HepG2 (cell line): ENCODE measurements around the gene RASGRP1. TPM values are rescaled to one million over a fixed set of nuclear protein-coding genes. Genes with fewer than 3 reads are reported as not detected.

Source experiments
- ATAC-seq: fragments of 200-7000 bp; cut with Tn5 transposase; 3 replicates; pipeline ENCODE4 v1.9.1; 2020; ENCODE audit warnings: mild to moderate bottlenecking, moderate library complexity
- BruUV-seq: library from RNA; stranded (reverse); fragments of 400-500 nt; replicated peaks from 2 replicates; lab custom pipeline; 2021; lab: Mats Ljungman, UMichigan
- CTCF ChIA-PET: fragments of 300-600 bp; formaldehyde crosslinking; extraction: SDS; loops from one replicate; lab custom pipeline; 2021; ENCODE audit warnings: low total read pairs, inconsistent platforms, low intra/inter-chr PET ratio; lab: Yijun Ruan, JAX
- POLR2A ChIA-PET: fragments of 350-600 bp; sonication (Branson Sonifier 250); formaldehyde crosslinking; loops from one replicate; lab custom pipeline; 2020; ENCODE audit warnings: antibody characterized with exemption, inconsistent platforms; lab: Yijun Ruan, JAX
- DNase-seq: peaks from one replicate; pipeline ENCODE4 v3.0.0-alpha.2; 2015; ENCODE audit warnings: low spot score
- FAIRE-seq: peaks from 3 replicates; lab custom pipeline; 2011; peaks lifted over from hg19 to GRCh38; lab: Jason Lieb, UNC
- H2AFZ ChIP-seq: one replicate; pipeline ENCODE4 v1.6.1; 2011; ENCODE audit warnings: low read length, inconsistent platforms
- H3K27ac ChIP-seq: fragments of 300-600 bp; 3 replicates; pipeline ENCODE4 v1.8.0; 2011; ENCODE audit warnings: mixed run types, mild to moderate bottlenecking, mixed read lengths, low read length, inconsistent platforms; ENCODE audit not compliant: insufficient read depth; ENCODE audit errors: extremely low read length
- H3K27me3 ChIP-seq, 2 experiments: fragments of 200-600 bp in 1 of 2; 2 replicates in 1 of 2; 3 replicates in 1 of 2; pipeline versions ENCODE4 v1.6.0 to v1.8.0; 2011; ENCODE audit warnings: low read length in 2 of 2, mild to moderate bottlenecking in 2 of 2, moderate library complexity in 2 of 2, inconsistent platforms in 1 of 2; ENCODE audit not compliant: insufficient read depth in 2 of 2, control insufficient read depth in 1 of 2
- H3K36me3 ChIP-seq, 2 experiments: fragments of 200-600 bp in 1 of 2; replicated peaks in 1 of 2; 2 replicates in 1 of 2; 3 replicates in 1 of 2; pipeline versions ENCODE4 v1.5.1 to v1.8.0; 2011; ENCODE audit warnings: low read length in 2 of 2, inconsistent platforms in 1 of 2; ENCODE audit not compliant: insufficient read depth in 2 of 2, control insufficient read depth in 1 of 2
- H3K4me1 ChIP-seq: 2 replicates; pipeline ENCODE4 v1.5.1; 2012; ENCODE audit warnings: low read length, inconsistent platforms; ENCODE audit not compliant: insufficient read depth
- H3K4me2 ChIP-seq: 2 replicates; pipeline ENCODE4 v1.6.0; 2011; ENCODE audit warnings: low read depth, low read length, inconsistent platforms
- H3K4me3 ChIP-seq, 3 experiments: fragments of 200-600 bp in 1 of 3; sonication (generic), shearing (Covaris generic) in 1 of 3; replicated peaks in 1 of 3; 2 replicates each; pipeline ENCODE4 v1.5.1; 2011 to 2016; ENCODE audit warnings: low read length in 3 of 3, inconsistent platforms in 2 of 3, low read depth in 2 of 3, mild to moderate bottlenecking in 2 of 3, control low read depth in 1 of 3, mixed read lengths in 1 of 3; ENCODE audit not compliant: insufficient read depth in 1 of 3
- H3K79me2 ChIP-seq: one replicate; pipeline ENCODE4 v1.6.1; 2011; ENCODE audit warnings: low read length, inconsistent platforms; ENCODE audit not compliant: insufficient read depth
- H3K9ac ChIP-seq: 2 replicates; pipeline ENCODE4 v1.6.0; 2011; ENCODE audit warnings: mild to moderate bottlenecking, low read depth, low read length, inconsistent platforms; ENCODE audit not compliant: insufficient read depth
- H3K9me3 ChIP-seq: 2 replicates; pipeline ENCODE4 v1.5.1; 2012; ENCODE audit warnings: mild to moderate bottlenecking, low read length
- H4K20me1 ChIP-seq: 2 replicates; pipeline ENCODE4 v1.6.0; 2011; ENCODE audit warnings: inconsistent platforms, mild to moderate bottlenecking, low read length, moderate library complexity; ENCODE audit not compliant: insufficient read depth
- ARID5B ChIP-seq: IDR thresholded peaks from 2 replicates; pipeline ENCODE4 v1.4.0; 2020; ENCODE audit warnings: mild to moderate bottlenecking, missing genetic modification reagents
- ATF5 ChIP-seq: sonication (generic); formaldehyde crosslinking; IDR thresholded peaks from 2 replicates; pipeline ENCODE4 v1.4.0; 2020; ENCODE audit warnings: mild to moderate bottlenecking, low read depth, missing genetic modification reagents
- FOXK1 ChIP-seq: sonication (generic); formaldehyde crosslinking; IDR thresholded peaks from 2 replicates; pipeline ENCODE4 v1.4.0; 2020; ENCODE audit warnings: low read depth, missing genetic modification reagents, borderline replicate concordance
- FOXM1 ChIP-seq: sonication (generic); formaldehyde crosslinking; IDR thresholded peaks from 2 replicates; pipeline ENCODE4 v1.5.0; 2020; ENCODE audit warnings: missing genetic modification reagents
- FOXO4 ChIP-seq: sonication (generic); formaldehyde crosslinking; conservative IDR thresholded peaks from 2 replicates; pipeline ENCODE4 v1.8.1; 2023; ENCODE audit warnings: missing genetic modification reagents
- NCOR1 ChIP-seq: fragments of 200-600 bp; sonication (generic); IDR thresholded peaks from 2 replicates; pipeline ENCODE4 v1.7.0; 2017; ENCODE audit warnings: antibody characterized with exemption, low read length, borderline replicate concordance
- SMAD9 ChIP-seq: sonication (generic); formaldehyde crosslinking; IDR thresholded peaks from 2 replicates; pipeline ENCODE4 v1.5.1; 2020; ENCODE audit warnings: mild to moderate bottlenecking, missing genetic modification reagents
- ZNF546 ChIP-seq: sonication (generic); formaldehyde crosslinking; conservative IDR thresholded peaks from 2 replicates; pipeline ENCODE4 v1.8.1; 2023; ENCODE audit warnings: mild to moderate bottlenecking, missing genetic modification reagents
- ZNF569 ChIP-seq: sonication (generic); formaldehyde crosslinking; IDR thresholded peaks from 2 replicates; pipeline ENCODE4 v1.5.0; 2020; ENCODE audit warnings: mild to moderate bottlenecking, missing genetic modification reagents, moderate library complexity, borderline replicate concordance
- ZNF792 ChIP-seq: IDR thresholded peaks from 2 replicates; pipeline ENCODE4 v1.6.1; 2016
- ZNF839 ChIP-seq: sonication (generic); formaldehyde crosslinking; IDR thresholded peaks from 2 replicates; pipeline ENCODE4 v1.4.0; 2020; ENCODE audit warnings: missing genetic modification reagents, mild to moderate bottlenecking, borderline replicate concordance
- WGBS: methylation state at CpG from one replicate; pipeline ENCODE4 v1.1.6; 2017; ENCODE audit warnings: low lambda C conversion rate; 5-methylcytosine and 5-hydroxymethylcytosine counted together
- in situ Hi-C: cut with HindIII; loops from 2 replicates; pipeline ENCODE4 v1.10.0; 2017; ENCODE audit warnings: low pct_unique_long_range_greater_than_20kb; ENCODE audit not compliant: extremely low pct_ligation_motif_present
- intact Hi-C: fragments of 100-400 bp; cut with micrococcal nuclease; formaldehyde crosslinking; loops from one replicate; pipeline ENCODE4 v1.10.0; 2022; ENCODE audit not compliant: unreplicated experiment
- polyA plus RNA-seq, 8 experiments: library from polyadenylated mRNA; depleted of rRNA in 3 of 8; stranded (reverse) in 7 of 8; unstranded in 1 of 8; fragments of >200 nt; fragmentation: Illumina TruSeq in 4 of 8; extraction: Trizol in 4 of 8; gene quantifications; 2 replicates each; pipeline versions ENCODE4 v1.2.1 to v1.2.3, GENCODE V29; 2011 to 2016; ENCODE audit warnings: low read depth in 4 of 8, missing spikeins in 1 of 8, mixed read lengths in 1 of 8; ENCODE audit not compliant: insufficient read depth in 1 of 8
- total RNA-seq, 5 experiments: library from RNA; depleted of rRNA; stranded (reverse); fragments of >200 nt; fragmentation: Illumina TruSeq; extraction: Trizol; gene quantifications; 2 replicates each; pipeline ENCODE4 v1.2.3, GENCODE V29; 2016; ENCODE audit warnings: low read depth in 1 of 5

Gene RASGRP1
- total and polyA plus RNA-seq, 2 of the 13 experiments (the other 11 are each of a cell fraction or from before 2014, with no cell fraction given): 0.07 TPM; not detected in 1

GRCh38 chr15:38558372-38559059 is 6.1 kb downstream of the RASGRP1 start:
- TF ChIP-seq SMAD9: no peak
- no peak for TF ChIP-seq ATF5 (CRISPR knock-in tag)
- TF ChIP-seq ZNF839 (CRISPR knock-in tag): no peak
- TF ChIP-seq NCOR1: no peak
- TF ChIP-seq FOXO4 (CRISPR knock-in tag): no peak
- no peak for TF ChIP-seq ZNF792
- no peak for TF ChIP-seq ARID5B (CRISPR knock-in tag)
- no peak for TF ChIP-seq ZNF569 (CRISPR knock-in tag)
- no peak for TF ChIP-seq FOXK1
- TF ChIP-seq ZNF546 (CRISPR knock-in tag): no peak
- TF ChIP-seq FOXM1 (CRISPR knock-in tag): no peak
- H3K27me3 ChIP-seq: peaks cover 0 to 17% of the 10 kb centered on the region in 2 experiments; a peak in 3 of 5 replicates
- H3K9ac ChIP-seq: no peak overlapping the region
- no peak overlapping the region for H2AFZ ChIP-seq
- DNase-seq: no peak
- no peaks in the 10 kb centered on the region for H3K36me3 ChIP-seq
- CTCF ChIA-PET: no interaction called here
- no peaks in the 10 kb centered on the region for H3K9me3 ChIP-seq
- H3K4me1 ChIP-seq: no peaks in the 10 kb centered on the region
- in situ Hi-C loops (no loop called here), intact Hi-C loops (no loop called here)
- no peak overlapping the region for H3K4me3 ChIP-seq
- 48% methylated on average over 6 of the region's 6 CpGs for WGBS
- no peaks in the 10 kb centered on the region for H4K20me1 ChIP-seq
- FAIRE-seq: no peak
- H3K27ac ChIP-seq: no peak overlapping the region
- POLR2A ChIA-PET: no interaction called here
- no peak overlapping the region for H3K4me2 ChIP-seq
- no peak for ATAC-seq
- no peaks in the 10 kb centered on the region for H3K79me2 ChIP-seq
- no TSS peak for BruUV-seq
